Ecto neural progenitor cell (in vitro differentiated cells): ENCODE results near the gene PMPCB.
"Not testable (repeated sequence)": the region's sequence is repeated elsewhere in the genome, so short reads cannot be mapped to it uniquely, and the experiment has no call there.

ENCODE experiments used
- DNase-seq: peaks from one replicate; pipeline ENCODE4 v3.0.0-alpha.2; 2018; ENCODE audit warnings: low spot score

The PMPCB gene

GRCh38 chr7:103296901-103297836, at the start of gene PMPCB:
TSS of gene PMPCB (plus strand) at chr7:103297435. CDS start at chr7:103297460, 25 bp downstream.
- peak; percentile 94 for DNase-seq

- DNase-seq, result not testable (repeated sequence)
Observed at GRCh38 chr7:103253699-103254506, 43.3 kb upstream of the PMPCB start.

GRCh38 chr7:103264054-103264453, 33.2 kb upstream of the PMPCB start:
- not testable (repeated sequence) for DNase-seq

- not testable (repeated sequence) for DNase-seq
Observed at GRCh38 chr7:103266229-103266628, 31.0 kb upstream of the PMPCB start.

GRCh38 chr7:103273374-103273773, 23.9 kb upstream of the PMPCB start:
- not testable (repeated sequence) for DNase-seq

- not testable (repeated sequence) for DNase-seq
Observed at GRCh38 chr7:103274867-103275266, 22.4 kb upstream of the PMPCB start.

GRCh38 chr7:103278195-103278594, 19.0 kb upstream of the PMPCB start:
- not testable (repeated sequence) for DNase-seq

- DNase-seq, result peak; percentile 60
Observed at GRCh38 chr7:103279636-103279962, 17.6 kb upstream of the PMPCB start.

GRCh38 chr7:103279963-103280802, 17.1 kb upstream of the PMPCB start:
- DNase-seq, result peak; percentile 74

GRCh38 chr7:103280803-103281155, 16.5 kb upstream of the PMPCB start:
- DNase-seq, result peak; percentile 51

GRCh38 chr7:103282802-103283427, 14.3 kb upstream of the PMPCB start:
- DNase-seq, result not testable (repeated sequence)

GRCh38 chr7:103292122-103292521, 5.1 kb upstream of the PMPCB start:
- no peak for DNase-seq

GRCh38 chr7:103293526-103293925, 3.7 kb upstream of the PMPCB start:
- no peak for DNase-seq

GRCh38 chr7:103297837-103298179, 573 bp downstream of the PMPCB start:
- no peak for DNase-seq

- no peak for DNase-seq
Observed at GRCh38 chr7:103299660-103300059, 2.4 kb downstream of the PMPCB start.

GRCh38 chr7:103301441-103301840, 4.2 kb downstream of the PMPCB start:
- no peak for DNase-seq

- DNase-seq, result no peak
Observed at GRCh38 chr7:103307503-103308231, 10.4 kb downstream of the PMPCB start.

- no peak for DNase-seq
Observed at GRCh38 chr7:103314852-103315251, 17.6 kb downstream of the PMPCB start.

GRCh38 chr7:103316380-103316941, 19.2 kb downstream of the PMPCB start:
- no peak for DNase-seq

- DNase-seq, result no peak
Observed at GRCh38 chr7:103317009-103317408, 19.8 kb downstream of the PMPCB start.

GRCh38 chr7:103325744-103326143, 28.5 kb downstream of the PMPCB start:
- no peak for DNase-seq
